Liver (tissue), 9 donors: Measurements from ENCODE around the gene GNLY. TPM values are rescaled to one million over a fixed set of nuclear protein-coding genes. Genes with fewer than 3 reads are reported as not detected.

Experiments
- DNase-seq: peaks from one replicate; pipeline ENCODE4 v3.0.0-alpha.2; 2017; ENCODE audit warnings: low spot score
- H3K27ac ChIP-seq, 2 donors: one replicate each; pipeline ENCODE4 v1.7.0; 2013; ENCODE audit warnings: inconsistent platforms in 2 of 2, low read length in 2 of 2, control low read depth in 1 of 2, low read depth in 1 of 2, mild to moderate bottlenecking in 1 of 2
- H3K27me3 ChIP-seq, 4 donors: one replicate each; pipeline versions ENCODE4 v1.6.1 to v1.7.0; 2013; ENCODE audit warnings: low read length in 3 of 4, inconsistent platforms in 1 of 4, mild to moderate bottlenecking in 1 of 4, moderate library complexity in 1 of 4; ENCODE audit not compliant: control insufficient read depth in 4 of 4, insufficient read depth in 4 of 4
- H3K36me3 ChIP-seq, 4 donors: one replicate each; pipeline versions ENCODE4 v1.6.1 to v1.7.0; 2013; ENCODE audit warnings: low read length in 3 of 4, mild to moderate bottlenecking in 3 of 4, low read depth in 1 of 4, moderate library complexity in 1 of 4; ENCODE audit not compliant: control insufficient read depth in 4 of 4, insufficient read depth in 3 of 4
- H3K4me1 ChIP-seq, 4 donors: one replicate each; pipeline versions ENCODE4 v1.6.1 to v1.7.0; 2013; ENCODE audit warnings: low read length in 3 of 4, mild to moderate bottlenecking in 3 of 4, moderate library complexity in 1 of 4; ENCODE audit not compliant: control insufficient read depth in 4 of 4, insufficient read depth in 4 of 4
- H3K4me3 ChIP-seq, 3 donors: one replicate each; pipeline versions ENCODE4 v1.6.1 to v1.7.0; 2013; ENCODE audit warnings: low read length in 3 of 3, control low read depth in 1 of 3, low read depth in 1 of 3, mild to moderate bottlenecking in 1 of 3
- H3K9ac ChIP-seq, 2 donors: one replicate each; pipeline ENCODE4 v1.7.0; 2013; ENCODE audit warnings: low read length in 2 of 2, mild to moderate bottlenecking in 2 of 2, moderate library complexity in 2 of 2, control low read depth in 1 of 2, low read depth in 1 of 2
- H3K9me3 ChIP-seq, 4 donors: one replicate each; pipeline versions ENCODE4 v1.6.1 to v1.7.0; 2013; ENCODE audit warnings: low read length in 3 of 4; ENCODE audit not compliant: control insufficient read depth in 4 of 4
- EGR1 ChIP-seq, 2 donors: IDR thresholded peaks; 2 replicates each; pipeline ENCODE4 v1.6.1; 2016 to 2018; ENCODE audit warnings: antibody characterized with exemption in 2 of 2, low read depth in 2 of 2
- FOXA1 ChIP-seq: IDR thresholded peaks from 2 replicates; pipeline ENCODE4 v1.6.1; 2016; ENCODE audit warnings: antibody characterized with exemption
- FOXA2 ChIP-seq: IDR thresholded peaks from 2 replicates; pipeline ENCODE4 v1.6.1; 2016; ENCODE audit warnings: antibody characterized with exemption
- GABPA ChIP-seq, 2 donors: IDR thresholded peaks in 1 of 2; conservative IDR thresholded peaks in 1 of 2; 2 replicates each; pipeline ENCODE4 v1.6.1; 2016; ENCODE audit warnings: antibody characterized with exemption in 2 of 2, mild to moderate bottlenecking in 1 of 2, moderate library complexity in 1 of 2
- HNF4A ChIP-seq, 2 donors: conservative IDR thresholded peaks; 2 replicates each; pipeline ENCODE4 v1.6.1; 2016; ENCODE audit warnings: antibody characterized with exemption in 2 of 2, mild to moderate bottlenecking in 2 of 2
- HNF4G ChIP-seq: IDR thresholded peaks from 2 replicates; pipeline ENCODE4 v1.6.1; 2016; ENCODE audit warnings: antibody characterized with exemption
- JUND ChIP-seq, 2 donors: IDR thresholded peaks; 2 replicates each; pipeline ENCODE4 v1.6.1; 2016; ENCODE audit warnings: antibody characterized with exemption in 2 of 2
- MAX ChIP-seq: IDR thresholded peaks from 2 replicates; pipeline ENCODE4 v1.6.1; 2016; ENCODE audit warnings: antibody characterized with exemption
- RAD21 ChIP-seq, 2 donors: IDR thresholded peaks; 2 replicates each; pipeline ENCODE4 v1.6.1; 2016; ENCODE audit warnings: antibody characterized with exemption in 2 of 2, mild to moderate bottlenecking in 2 of 2
- REST ChIP-seq: IDR thresholded peaks from 2 replicates; pipeline ENCODE4 v1.6.1; 2016; ENCODE audit warnings: antibody characterized with exemption, mild to moderate bottlenecking
- SP1 ChIP-seq: IDR thresholded peaks from 2 replicates; pipeline ENCODE4 v1.6.1; 2018; ENCODE audit warnings: antibody characterized with exemption, mild to moderate bottlenecking
- TAF1 ChIP-seq: conservative IDR thresholded peaks from 2 replicates; pipeline ENCODE4 v1.6.1; 2016; ENCODE audit warnings: antibody characterized with exemption, mild to moderate bottlenecking
- YY1 ChIP-seq: IDR thresholded peaks from 2 replicates; pipeline ENCODE4 v1.6.1; 2016; ENCODE audit warnings: antibody characterized with exemption, mild to moderate bottlenecking
- ZBTB33 ChIP-seq: IDR thresholded peaks from 2 replicates; pipeline ENCODE4 v1.6.1; 2016; ENCODE audit warnings: antibody characterized with exemption
- WGBS: extraction: QIAGEN DNeasy Blood & Tissue Kit; methylation state at CpG from one replicate; pipeline ENCODE4 v1.1.7; 2013; 5-methylcytosine and 5-hydroxymethylcytosine counted together
- polyA plus RNA-seq, 2 donors: library from polyadenylated mRNA; stranded (reverse) in 1 of 2; unstranded in 1 of 2; fragments of 200-250 nt in 1 of 2; fragments of >200 nt in 1 of 2; fragmentation: Nextera tagmentation in 1 of 2; extraction: Ambion mirVana in 1 of 2; gene quantifications; one replicate each; pipeline versions ENCODE4 v1.2.1 to v1.2.3, GENCODE V29; 2013 to 2015
- total RNA-seq, 2 donors: library from RNA; depleted of rRNA; stranded (reverse); fragments of >200 nt; gene quantifications; one replicate each; pipeline ENCODE4 v1.2.3, GENCODE V29; 2014
- TF ChIP-seq, protein P1 (sequence below): IDR thresholded peaks from 2 replicates; pipeline ENCODE4 v1.6.1; 2016; ENCODE audit warnings: antibody characterized with exemption
- TF ChIP-seq, protein P2 (sequence below): fragments of 150-350 bp; IDR thresholded peaks from 2 replicates; pipeline ENCODE4 v1.5.1; 2017; ENCODE audit warnings: improper control_type of control experiment, low read depth, low read length; ENCODE audit not compliant: missing input control
- donor health status: healthy.
- donor health status: healthy.
- donor health status: healthy.
- donor health status: healthy.
- donor health status: healthy.

GNLY gene
- total and polyA plus RNA-seq, 4 donors, result 0.75 to 4.8 (median 1.3) TPM; not detected in 1

DNA sequence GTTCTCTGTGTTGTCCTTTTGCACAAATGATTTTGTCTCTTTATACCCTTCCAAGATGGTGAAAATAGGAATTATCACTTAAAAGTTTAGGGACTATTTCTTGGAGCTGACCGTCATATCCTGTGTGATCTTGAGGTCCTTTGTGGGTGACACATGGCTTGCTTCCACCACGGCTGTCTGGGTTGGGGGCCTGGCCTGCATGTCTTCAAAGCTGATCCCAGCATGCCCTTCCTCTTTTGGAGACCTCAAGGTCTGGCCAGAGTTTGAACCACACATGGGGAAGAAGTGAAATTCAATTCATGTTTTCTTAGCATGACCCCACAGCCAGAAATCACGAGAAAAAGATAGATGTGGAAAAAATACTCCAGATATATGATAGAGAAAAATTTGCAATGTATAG is 40.2 kb upstream of the GNLY start:
- no peak for DNase-seq
- H3K9me3 ChIP-seq, result no peaks in the 10 kb centered on the region
- peaks cover 0 to 30% (median 20%) of the 10 kb centered on the region in 4 donors for H3K36me3 ChIP-seq
- H3K27me3 ChIP-seq, result no peaks in the 10 kb centered on the region
- TF ChIP-seq RAD21 (IDR thresholded peaks at IDR 0.05), result no peak
- no peak for TF ChIP-seq FOXA2
- TF ChIP-seq, protein P1, sequence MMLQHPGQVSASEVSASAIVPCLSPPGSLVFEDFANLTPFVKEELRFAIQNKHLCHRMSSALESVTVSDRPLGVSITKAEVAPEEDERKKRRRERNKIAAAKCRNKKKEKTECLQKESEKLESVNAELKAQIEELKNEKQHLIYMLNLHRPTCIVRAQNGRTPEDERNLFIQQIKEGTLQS, result no peak
- TF ChIP-seq YY1, result no peak
- TF ChIP-seq MAX, result no peak
- no peak for TF ChIP-seq GABPA (IDR thresholded peaks at IDR 0.05 in 1 of 2, conservative IDR thresholded peaks at IDR 0.05 in 1 of 2)
- no peak for TF ChIP-seq EGR1 (IDR thresholded peaks at IDR 0.05; ENCODE audit: low read depth in 2 of 2)
- TF ChIP-seq TAF1, result no peak
- TF ChIP-seq HNF4A (conservative IDR thresholded peaks at IDR 0.05), result no peak
- TF ChIP-seq, protein P2, sequence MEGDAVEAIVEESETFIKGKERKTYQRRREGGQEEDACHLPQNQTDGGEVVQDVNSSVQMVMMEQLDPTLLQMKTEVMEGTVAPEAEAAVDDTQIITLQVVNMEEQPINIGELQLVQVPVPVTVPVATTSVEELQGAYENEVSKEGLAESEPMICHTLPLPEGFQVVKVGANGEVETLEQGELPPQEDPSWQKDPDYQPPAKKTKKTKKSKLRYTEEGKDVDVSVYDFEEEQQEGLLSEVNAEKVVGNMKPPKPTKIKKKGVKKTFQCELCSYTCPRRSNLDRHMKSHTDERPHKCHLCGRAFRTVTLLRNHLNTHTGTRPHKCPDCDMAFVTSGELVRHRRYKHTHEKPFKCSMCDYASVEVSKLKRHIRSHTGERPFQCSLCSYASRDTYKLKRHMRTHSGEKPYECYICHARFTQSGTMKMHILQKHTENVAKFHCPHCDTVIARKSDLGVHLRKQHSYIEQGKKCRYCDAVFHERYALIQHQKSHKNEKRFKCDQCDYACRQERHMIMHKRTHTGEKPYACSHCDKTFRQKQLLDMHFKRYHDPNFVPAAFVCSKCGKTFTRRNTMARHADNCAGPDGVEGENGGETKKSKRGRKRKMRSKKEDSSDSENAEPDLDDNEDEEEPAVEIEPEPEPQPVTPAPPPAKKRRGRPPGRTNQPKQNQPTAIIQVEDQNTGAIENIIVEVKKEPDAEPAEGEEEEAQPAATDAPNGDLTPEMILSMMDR, result no peak
- H3K4me3 ChIP-seq, result no peak overlapping the region
- H3K27ac ChIP-seq, result no peak overlapping the region
- 86% methylated on average over 3 of the region's 3 CpGs for WGBS
- H3K4me1 ChIP-seq, result no peaks in the 10 kb centered on the region
- H3K9ac ChIP-seq, result no peak overlapping the region

DNA sequence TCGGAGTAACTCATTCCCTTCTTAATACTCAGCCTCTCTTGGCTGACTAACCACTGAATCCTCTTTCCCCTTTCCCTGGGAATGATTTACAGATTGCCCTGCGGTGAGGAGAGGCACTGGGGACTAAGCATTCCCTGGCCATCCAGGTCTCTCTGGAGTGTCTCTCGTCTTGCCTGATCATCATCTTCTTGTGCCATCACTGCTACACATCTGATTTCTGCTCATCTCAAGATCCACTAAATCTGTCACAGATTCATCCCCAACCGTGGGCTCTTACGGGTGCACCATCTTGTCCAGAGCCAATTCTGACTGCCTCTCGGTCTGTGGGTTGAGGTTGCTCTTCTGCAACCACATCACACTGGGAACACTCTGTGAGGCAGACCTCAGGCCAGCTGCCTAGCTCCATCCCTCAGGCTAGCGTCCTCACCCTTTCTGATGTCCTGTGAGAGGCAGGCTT is 38.2 kb upstream of the GNLY start:
- WGBS, result 93% methylated on average over 7 of the region's 7 CpGs
- no peak for TF ChIP-seq HNF4G
- TF ChIP-seq REST, result no peak
- no peak for TF ChIP-seq FOXA2
- TF ChIP-seq JUND (IDR thresholded peaks at IDR 0.05), result no peak
- no peak for TF ChIP-seq YY1
- no peak for TF ChIP-seq FOXA1
- no peak for TF ChIP-seq EGR1 (IDR thresholded peaks at IDR 0.05; ENCODE audit: low read depth in 2 of 2)
- TF ChIP-seq ZBTB33, result no peak
- no peak for TF ChIP-seq MAX
- no peak for TF ChIP-seq SP1
- no peak for TF ChIP-seq TAF1
- TF ChIP-seq RAD21 (IDR thresholded peaks at IDR 0.05), result no peak
- H3K27ac ChIP-seq, result no peak overlapping the region
- no peak overlapping the region for H3K9ac ChIP-seq
- H3K4me3 ChIP-seq, result no peak overlapping the region
- H3K36me3 ChIP-seq, result peaks cover 0 to 21% (median 13%) of the 10 kb centered on the region in 4 donors
- no peak for DNase-seq
- no peaks in the 10 kb centered on the region for H3K9me3 ChIP-seq
- H3K4me1 ChIP-seq, result no peaks in the 10 kb centered on the region
- no peaks in the 10 kb centered on the region for H3K27me3 ChIP-seq
